ENCODE data around the gene PTPRU.

DNA sequence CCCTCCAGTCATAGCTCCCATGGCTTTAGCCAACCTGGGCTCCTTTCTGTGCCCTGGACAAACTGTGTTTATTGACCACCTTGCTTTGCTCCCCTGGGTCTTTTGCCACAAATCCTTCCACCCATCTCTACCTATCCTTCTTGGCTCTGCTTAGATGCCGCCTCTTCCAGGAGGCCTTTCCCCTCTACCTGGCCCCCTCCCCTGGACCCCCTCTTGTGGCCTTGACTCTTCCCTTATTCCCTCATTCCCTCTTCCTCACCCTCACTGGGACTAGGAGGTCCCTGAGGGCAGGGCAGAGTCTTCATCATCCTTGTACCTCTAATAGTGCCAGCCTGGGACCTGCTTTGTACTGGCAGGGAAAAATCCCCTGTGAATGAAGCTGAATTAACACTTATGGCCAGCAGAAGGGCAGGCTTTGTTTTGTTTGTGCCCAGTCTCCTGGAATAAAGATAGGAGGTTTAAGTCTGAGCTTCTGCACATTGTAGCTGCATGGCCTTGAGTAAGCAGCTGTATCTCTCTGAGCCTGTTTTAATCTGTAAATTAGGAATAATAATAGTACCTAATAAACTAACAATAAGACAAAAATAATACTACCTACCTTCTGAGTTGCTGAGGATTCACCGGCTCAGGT, 13.7 kb downstream of the PTPRU start:
- TF ChIP-seq, protein P1, sequence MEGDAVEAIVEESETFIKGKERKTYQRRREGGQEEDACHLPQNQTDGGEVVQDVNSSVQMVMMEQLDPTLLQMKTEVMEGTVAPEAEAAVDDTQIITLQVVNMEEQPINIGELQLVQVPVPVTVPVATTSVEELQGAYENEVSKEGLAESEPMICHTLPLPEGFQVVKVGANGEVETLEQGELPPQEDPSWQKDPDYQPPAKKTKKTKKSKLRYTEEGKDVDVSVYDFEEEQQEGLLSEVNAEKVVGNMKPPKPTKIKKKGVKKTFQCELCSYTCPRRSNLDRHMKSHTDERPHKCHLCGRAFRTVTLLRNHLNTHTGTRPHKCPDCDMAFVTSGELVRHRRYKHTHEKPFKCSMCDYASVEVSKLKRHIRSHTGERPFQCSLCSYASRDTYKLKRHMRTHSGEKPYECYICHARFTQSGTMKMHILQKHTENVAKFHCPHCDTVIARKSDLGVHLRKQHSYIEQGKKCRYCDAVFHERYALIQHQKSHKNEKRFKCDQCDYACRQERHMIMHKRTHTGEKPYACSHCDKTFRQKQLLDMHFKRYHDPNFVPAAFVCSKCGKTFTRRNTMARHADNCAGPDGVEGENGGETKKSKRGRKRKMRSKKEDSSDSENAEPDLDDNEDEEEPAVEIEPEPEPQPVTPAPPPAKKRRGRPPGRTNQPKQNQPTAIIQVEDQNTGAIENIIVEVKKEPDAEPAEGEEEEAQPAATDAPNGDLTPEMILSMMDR (IDR thresholded peaks at IDR 0.05): no peak
- TF ChIP-seq EP300 (IDR thresholded peaks at IDR 0.05) (no peak), POLR2A (IDR thresholded peaks at IDR 0.05) (no peak)

Measured in upper lobe of left lung (tissue), 4 donors.